ENCODE data around the gene CMIP.

Gene CMIP

DNA sequence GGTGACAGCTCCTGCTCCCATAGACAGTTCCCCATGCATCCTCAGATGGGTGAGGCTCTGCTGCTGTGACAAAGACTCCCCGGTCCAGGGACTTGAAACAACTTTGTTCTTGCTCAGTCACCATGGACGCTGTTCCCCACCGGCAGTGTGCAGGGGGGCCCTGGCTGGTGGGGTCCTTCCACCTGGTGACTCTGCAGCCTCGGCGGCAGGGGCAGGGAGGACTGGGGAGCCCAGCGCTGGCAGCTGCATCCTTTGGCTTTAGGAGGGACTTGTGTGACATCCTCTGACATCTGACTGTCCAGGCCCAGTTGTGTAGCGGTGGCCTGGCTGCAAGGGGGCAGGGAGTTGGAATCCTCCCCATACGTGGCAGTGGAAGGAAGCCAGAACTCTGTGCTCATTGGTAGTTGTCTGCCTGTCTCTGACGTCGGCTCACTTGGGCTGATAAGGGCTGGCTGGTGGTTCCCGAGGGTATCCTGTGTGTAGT lies 107.3 kb downstream of the CMIP start:
- no peak for DNase-seq

DNA sequence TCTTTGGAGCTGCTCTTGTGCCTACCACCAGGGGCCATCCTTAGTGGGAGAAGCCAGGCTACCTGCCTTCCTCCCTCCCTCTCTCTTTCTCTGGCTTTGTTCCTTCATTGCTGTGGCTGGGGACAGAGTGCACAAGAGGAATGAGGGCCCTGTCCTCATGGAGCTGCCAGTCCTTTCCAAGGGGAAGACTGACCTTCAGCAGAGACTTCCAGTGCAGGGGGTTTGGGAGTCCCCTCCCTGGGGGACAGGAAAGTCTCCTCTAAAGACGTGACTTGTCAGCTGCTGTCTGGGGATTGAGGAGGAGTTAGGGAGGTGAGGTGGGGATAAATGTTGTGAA lies 108.1 kb downstream of the CMIP start:
- no peak for DNase-seq

DNA sequence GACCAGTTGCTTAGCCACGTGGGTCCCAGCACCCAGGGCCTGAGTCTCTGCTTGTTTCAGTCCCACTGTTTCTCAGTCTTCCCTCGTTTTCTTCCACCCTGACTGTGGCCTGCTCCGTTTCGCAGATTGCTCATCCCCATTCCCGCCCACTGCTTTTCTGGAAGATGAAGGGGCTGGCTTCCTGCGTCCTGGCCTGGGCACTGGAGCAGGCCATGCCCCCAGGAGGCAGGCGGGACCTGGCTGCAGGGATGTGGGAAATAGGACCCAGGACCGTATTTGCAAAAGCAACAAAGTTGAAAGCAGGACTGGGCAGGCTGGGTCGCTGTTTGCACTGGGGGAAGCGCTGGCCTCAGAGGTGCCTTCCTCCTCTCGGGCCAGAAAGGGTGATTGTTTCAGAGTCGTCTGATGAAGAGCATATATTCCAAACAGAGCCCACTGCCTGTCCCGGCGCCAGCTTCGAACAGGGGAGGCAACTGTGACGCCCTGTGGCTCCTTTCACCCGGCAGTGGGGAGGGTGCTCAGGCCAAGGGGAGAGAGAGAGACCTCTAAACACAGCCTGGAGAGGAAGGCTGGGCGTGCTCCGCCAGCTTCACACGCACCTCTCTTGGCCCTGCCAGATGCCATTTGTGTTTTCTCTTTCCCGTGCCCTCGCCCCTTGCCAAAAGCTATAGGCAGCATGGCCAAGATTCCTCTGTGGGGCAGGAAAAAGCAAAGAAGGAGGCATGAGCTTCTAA lies 108.6 kb downstream of the CMIP start:
- DNase-seq = no peak

DNA sequence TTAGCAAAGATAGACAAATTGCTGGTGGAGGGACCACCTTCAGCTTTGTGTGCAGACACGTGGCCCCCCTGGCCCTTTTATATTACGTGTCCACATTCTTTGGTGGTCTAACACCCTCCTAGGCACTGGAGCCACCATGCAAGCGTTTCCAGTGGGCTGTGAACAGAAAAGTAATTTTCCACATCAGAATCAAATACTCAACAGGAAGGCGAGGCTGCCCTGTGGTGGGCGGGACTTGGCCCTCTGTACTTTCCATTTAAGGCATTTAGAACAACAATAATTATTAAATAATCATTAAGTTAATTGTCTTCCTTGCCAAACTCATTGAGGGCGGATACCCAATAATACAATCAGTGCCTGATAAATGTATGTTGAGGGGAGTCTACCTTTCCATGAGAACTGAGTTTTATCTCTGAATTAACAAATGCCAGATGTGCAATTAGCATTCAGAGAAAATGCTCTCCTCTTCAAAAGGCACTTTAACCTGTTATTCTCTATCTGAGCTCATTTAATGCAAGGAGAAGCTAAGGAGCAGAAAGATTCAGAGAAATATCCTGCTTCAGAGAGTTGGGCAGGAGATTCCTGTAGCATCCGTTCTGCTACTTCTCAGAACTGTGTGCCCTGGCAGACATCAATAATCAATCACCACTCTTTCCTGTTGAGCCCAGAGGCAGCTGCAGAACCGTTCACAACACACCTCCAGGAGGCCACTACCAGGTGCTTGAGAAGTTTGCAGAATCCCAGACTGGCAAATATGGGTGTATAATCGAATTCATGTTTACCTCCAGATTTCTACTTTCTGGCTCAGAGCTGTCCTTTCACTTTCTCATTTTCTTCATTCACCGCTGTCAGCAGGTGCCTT lies 109.4 kb downstream of the CMIP start:
- peak in 1 of 5 donors; percentile 34 for DNase-seq

DNA sequence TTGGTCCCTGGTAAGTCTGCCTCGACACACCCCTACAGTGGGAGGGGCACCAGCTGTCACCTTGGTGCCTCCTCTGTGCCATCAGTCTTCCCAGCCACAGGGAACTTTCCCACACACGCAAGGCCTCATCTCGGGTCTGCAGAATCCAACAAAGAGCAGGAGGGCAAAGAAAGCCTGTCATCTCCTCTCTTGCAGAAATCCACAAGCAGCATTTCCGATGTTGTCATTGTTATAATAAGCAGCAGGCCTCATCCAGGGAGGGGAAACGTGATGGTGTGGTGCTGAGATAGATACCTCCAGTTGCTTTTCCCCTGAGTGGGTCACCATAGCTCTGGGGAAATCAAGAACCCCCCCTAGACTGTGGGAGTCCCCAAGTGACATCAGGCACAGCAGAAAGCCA lies 110.4 kb downstream of the CMIP start:
- DNase-seq = no peak

DNA sequence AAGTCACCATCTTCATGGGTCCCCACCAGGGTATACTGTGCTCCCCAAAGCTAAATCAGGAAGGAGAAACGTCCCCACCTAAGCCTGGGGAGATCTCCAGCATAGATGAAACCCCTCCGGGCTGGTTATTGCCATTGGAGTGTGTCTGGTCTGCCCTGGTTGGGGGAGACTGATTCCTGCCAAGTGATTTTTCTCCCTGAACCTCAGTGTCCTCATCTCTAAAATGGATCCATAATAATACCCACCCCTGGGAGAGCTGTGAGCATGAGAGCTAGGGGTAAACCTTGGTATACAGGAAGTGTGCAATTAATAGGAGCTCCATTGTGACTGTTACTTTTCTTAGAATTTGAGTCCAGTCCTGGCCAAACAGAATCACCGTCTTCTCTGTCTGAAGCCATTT lies 111.1 kb downstream of the CMIP start:
- no peak for DNase-seq

DNA sequence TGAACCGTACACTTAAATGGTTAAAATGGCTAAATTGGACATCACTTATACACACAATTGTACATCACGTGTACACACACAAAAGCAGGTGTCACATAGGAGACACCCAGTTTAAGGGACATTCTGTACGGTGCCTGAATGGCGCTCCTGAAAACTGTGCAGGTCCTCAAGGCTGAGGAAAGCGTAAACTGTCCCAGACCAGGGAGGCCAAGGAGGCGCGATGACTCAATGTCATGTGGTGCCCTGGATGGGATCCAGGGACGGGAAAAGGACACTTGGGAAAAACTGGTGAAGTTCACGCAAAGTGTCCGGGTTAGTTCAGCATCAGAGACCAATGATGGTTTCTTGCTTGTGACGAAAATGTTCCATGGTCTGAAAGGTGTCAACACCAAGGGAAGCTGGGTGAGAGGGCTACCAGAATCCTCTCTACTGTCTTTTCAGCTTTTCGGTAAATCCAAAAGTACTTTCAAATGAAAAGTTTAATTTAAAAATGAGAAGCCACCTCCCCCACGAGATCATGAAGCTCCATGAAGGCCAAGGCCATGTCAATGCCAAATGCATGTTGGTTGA lies 112.2 kb downstream of the CMIP start:
- no peak for DNase-seq

DNA sequence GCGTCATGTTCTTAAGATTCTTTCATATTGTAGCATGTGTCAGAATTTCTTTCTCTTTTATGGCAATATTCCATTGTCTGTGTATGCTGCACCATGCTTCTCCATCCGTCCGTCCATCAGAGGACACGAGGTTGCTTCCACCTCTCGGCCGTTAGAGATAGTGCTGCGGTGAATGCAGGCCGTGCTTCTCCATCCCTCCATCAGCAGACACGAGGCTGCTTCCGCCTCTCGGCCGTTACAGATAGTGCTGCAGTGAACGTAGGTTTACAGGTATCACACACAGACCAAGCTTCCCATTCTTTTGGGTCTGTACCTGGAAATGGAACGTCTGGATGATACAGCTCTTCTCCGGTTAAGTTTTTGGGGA lies 113.5 kb downstream of the CMIP start:
- no peak for DNase-seq

DNA sequence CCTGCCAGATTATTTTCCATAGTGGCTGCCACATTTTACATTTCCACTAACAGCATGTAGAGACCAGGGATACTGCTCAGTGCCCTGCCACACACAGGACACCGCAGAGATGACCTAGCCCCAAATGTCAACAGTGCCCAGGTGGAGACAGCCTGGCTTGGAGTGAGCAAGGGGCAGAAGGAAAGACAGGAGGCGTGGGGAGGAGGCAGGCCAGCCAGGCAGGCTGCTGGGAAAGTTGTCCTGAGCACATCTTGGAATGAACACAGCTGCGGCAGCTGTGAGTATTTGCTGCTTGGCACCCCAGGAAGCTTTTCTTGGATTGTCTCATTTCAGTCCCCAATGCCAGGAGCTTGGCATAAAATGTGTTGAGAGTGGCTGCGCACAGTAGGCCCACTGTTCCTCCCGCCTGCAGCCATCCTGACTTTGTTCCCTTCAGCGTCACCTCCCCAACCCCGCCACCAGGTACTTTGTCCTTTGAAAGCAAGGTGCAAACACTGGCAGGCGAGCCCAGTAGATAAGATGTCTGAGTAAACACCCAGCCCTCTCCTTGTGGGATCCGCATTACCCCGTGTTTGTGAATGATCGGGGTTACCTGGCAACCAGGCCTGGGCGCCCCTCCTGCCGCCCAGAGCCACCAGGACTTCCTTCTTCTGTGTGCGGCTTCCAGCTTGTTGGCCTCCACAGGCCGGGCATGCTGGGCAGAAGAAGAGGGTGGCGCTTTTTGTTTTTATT lies 114.0 kb downstream of the CMIP start:
- no peak for DNase-seq

DNA sequence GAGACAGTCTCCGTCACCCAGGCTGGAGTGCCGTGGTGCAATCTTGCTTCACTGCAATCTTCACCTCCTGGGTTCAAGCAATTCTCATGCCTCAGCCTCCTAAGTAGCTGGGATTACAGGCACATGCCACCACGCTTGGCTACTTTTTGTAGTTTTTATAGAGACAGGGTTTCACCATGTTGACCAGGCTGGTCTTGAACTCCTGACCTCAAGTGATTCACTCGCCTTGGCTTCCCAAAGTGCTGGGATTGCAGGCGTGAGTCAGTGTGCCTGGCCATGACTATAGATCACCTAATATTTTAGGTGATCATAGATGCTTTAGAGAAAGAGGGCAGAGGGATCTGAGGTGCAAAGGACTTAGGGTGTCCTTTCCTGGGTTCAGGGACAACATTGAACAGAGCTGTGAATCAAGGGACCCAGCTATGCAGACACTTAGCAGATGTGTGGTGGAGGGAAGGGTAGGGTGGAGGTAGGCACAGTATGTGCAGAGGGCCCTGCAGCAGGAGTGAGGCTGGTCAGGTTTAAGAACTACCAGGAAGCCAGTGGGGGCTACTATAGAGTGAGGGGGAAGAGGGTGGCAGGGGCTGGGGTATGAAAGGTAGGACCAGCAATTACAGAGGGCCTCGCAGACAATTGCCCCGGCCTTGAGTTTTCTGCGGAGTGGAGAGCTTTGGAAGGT lies 116.5 kb downstream of the CMIP start:
- DNase-seq = no peak

DNA sequence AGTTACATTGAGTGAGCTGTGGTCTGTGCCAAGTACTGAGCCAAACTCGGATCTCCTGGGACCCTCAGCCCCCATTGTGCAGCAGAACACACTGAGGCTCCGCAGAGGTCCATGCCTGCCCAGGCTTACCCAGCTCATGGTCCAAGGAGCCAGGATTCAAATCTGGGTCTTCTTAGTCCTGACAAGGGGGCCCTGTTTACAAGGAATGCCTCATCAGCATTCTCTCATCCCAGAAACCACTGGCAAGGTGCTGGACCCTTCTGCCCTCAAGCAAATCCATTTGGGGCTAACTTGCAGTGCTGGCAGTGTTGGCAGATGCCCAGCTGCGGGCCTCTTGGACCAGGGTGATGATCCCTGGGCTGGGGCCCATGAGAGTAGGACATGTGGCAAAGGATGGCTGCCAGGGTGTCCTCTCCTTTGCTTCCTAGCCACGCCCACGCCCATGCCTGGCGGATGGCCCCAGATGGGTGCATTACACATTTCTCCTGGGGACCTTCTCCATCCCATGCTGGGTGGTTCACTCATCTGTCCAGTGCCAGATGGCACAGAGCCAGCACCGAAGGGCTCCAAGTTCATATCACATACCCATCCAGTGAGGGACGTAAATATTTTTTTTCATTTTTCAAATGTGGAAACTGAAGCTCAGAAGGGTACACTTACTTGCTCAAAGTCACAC lies 117.7 kb downstream of the CMIP start:
- DNase-seq = no peak

DNA sequence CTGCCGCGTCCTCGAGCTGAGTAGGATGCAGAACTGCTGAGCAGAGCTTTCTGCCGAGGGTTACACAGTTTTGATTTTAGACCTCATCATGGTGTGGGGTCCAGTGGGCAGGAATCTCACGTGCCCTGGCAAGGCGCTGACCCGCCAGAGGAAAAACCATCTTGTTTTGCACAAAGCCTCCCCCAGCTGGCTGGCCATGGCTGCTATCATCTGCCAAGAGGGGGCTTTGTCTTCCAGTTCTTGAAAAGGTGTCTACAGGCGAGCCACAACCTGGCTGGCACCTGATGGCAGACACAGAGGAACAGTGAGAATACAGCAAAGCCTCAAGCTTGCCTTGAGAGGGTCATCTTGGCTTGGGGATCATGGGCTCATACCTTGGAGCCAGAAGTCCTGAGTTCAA lies 118.3 kb downstream of the CMIP start:
- DNase-seq = no peak

DNA sequence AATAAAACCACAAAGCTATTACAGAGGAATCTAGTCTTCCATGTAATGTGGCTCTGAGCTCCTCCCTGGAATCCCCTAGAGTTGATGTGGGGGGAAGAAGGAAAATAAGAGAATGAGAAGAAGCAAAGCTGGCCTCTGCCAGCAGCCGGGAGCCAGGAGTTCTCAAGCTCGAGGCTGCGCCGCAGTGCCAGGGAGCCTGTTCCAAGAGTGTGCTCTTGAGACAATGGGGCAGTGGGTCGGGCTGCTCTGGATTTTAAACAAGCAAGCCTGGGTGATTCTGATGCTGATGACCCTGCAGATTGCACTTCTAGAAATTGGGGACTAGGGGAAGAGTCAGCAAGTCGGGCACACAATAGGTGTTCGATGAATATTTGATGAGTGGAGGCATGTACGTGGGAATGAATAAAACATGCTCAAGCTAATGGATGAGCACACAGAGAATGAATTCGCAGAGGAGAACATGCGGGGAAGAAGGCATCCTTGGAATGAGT lies 119.9 kb downstream of the CMIP start:
- no peak for DNase-seq

DNA sequence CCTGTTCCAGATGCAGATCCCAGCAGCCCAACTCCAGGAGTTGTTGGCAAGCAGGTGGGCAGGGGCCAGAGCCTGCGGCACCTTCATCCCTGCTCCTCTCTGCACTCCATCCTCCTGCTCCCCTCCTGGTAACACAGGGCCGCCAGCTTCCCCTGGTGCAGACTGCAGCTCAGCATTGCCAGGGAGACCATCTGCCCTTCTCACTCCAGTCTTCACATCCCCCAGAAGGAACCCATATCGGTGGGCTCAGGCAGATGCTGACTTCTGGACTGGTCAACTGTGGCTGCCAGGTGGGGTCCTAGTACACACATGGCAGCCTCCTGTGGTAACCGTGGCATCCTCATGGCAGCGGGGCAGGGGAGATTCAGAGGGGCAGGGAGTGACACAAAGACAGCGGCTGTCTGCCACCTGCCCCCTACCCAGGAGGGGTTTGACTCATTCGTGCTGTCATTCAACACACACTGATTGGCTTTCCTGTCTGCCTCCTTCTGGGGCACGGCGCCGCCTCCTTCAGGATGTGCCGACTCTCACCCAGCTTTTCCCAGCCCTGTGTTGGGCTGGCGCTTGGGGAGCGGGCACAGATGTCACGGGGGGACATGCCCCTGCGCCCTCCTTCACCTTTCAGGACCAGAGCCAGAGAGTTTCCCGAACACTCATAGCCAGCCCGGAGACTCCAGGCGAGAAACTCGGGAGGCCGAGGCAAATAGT lies 120.9 kb downstream of the CMIP start:
- DNase-seq = no peak

DNA sequence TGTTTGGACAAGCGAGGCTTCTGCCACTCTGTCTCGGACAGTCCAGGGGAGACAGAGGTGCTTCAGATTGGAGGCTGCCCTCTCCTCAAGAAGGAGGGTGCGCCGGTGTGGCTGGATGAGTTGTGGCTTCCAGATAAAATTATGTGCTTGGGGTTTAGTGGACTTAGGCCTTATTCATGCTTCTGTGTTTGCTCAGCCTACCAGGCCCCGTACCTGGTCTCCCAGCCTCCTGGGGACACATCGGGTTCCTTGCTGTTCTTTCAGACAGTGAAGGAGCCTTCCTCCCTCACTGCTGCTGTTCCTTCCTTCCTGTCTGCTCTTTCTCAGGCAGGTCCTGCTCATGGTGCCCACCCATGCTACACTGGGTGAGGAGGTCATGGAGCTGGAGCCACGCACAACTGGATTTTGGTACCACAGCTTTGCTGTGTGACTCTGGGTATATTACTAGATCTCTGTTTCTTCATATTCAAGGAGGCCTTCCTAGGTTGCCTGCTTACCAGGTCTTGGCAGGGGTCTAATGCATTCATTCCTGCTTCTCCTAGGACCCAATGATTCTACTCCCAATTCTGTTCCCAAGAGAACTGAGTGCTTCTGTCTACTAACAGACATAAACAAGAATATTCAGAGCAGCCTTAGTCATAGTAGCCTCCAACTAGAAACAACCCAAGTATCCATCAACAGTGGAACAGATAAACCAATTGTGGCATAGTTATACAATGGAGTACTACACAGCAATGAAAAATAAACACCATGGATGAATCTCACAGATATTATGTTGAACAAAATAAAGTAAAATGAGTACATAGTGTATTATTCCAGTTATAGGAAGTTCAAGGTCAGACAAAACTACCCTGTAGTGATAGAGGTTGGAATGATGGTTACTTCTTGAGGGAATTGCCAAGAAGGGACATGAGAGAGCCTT lies 121.7 kb downstream of the CMIP start:
- no peak for DNase-seq

DNA sequence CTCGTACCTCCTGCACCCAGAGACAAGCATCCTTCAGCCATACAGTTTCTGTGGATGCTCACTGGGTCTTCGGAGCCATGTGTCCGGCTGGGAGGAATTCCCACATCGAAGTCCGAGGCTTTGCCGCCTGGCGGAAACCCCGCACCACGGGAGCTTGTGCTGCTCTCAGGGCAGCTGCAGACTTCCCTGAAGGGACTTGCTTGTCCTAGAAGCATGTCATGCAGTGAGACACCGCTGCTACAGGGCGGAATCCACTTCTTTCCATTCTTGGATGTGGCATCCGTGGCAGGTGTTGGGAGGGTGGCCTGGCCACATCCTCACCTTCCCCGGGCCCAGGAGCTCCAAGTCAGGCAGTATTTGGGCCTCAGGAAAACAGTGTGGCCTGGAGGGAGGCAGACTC lies 122.5 kb downstream of the CMIP start:
- no peak for DNase-seq

DNA sequence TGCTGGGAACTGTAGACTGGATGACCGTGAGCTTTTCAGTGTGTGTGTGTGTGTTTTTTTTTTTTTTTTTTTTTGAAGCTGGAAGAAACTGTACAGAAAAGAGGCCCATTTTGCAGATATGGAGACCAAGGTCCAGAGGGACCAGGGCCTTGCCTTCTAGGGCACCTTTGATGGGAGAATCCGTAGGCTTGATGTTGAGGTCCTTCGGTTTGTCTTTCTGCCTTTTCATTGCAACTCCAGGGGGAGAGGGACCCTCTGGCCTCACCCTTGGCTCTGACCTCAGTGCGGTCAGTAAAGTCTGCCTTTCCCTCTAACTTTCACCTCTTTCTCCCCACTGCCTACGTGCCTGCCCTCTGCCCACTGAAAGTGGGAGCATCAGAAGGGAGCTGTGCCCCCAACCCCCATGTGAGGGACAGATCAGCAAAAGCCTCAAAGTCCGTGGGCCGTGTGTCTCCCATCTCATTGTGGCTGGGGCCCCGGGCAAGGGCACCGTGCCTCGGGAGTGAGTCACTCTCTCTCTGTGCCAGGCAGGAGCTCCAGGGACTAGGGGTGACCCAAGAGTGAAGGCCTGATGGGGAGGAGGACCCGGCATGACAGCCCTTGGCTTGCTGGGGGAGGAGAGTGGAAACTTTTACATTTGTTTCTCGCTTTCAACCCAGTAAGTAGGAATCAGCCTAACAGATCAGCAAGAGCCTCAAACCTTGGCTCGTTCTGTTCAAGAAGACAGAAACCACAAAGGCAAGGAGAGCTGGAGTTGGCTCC lies 123.6 kb downstream of the CMIP start:
- DNase-seq = no peak

DNA sequence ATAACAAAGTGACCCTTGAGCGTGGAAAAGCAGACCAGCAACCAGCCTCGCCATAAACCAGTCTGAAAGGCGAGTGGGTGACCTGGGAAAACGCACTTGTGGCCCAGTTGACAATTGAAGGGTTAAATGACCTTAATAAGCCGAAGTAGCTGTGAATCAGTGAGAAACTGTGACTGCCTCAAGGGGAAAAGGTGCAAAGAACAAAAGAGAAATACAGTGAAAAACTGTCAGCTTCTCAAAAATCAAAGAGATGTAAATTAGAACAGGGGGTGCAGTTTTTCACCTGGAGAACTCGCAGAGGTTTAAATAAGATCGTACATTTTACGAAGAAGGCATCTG lies 124.1 kb downstream of the CMIP start:
- DNase-seq = no peak

DNA sequence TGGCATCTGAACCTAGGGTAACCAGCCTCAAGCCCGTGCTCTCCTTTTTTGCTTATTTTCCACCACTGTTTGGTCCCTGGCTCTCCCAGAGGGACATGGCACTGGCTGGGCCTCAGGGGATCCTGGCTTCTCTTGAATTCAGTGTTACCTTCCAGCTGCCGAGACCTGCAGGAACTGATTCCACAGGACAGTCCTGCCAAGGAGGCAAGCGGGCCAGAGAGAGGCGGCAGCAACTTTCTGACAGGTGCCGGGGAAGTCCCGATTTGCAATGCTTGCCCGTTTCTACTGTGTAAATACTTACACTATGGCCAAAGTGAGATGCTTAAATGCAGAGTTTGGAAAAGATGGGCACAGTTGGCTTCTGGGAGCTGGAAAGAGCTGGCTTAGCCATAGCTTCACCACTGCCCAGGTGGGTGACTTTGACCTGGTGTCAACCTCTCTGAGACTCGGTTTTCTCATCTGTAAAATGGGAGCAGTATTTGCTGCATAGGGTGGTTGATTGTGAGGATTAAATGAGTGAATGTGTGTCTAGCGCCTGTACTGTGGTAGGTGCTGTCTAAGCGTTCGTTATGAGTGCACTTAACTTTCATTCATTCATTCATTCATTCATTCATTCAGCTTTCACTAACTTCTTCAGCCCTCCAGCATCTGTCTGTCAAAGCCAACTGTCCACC lies 124.9 kb downstream of the CMIP start:
- DNase-seq = no peak

Data from T-helper 1 cell (primary cell).